ENCODE measurements around the gene RBMS3.

Gene RBMS3

DNA sequence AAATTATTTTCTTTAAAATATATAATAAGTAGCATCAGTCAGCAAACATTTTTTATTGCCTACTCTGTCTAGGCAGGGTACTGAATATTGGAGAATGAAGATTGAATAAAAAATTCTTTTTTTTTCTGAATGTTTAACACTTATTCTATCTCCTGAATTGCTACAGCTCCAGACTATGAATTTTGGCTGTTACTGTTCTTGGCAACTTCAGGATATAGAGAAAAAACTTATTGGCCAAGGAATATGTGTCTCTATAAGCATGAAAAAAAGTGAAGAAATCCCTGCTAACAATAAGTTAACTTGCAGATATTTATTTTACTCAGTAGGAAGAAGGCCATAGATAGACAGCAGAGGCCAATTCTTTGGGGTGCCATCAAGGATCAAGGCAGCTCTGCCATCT, 309.6 kb downstream of the RBMS3 start:
- DNase-seq, result no peak

GRCh38 chr3:29591579-29591978, 310.7 kb downstream of the RBMS3 start:
- DNase-seq, result no peak

DNA sequence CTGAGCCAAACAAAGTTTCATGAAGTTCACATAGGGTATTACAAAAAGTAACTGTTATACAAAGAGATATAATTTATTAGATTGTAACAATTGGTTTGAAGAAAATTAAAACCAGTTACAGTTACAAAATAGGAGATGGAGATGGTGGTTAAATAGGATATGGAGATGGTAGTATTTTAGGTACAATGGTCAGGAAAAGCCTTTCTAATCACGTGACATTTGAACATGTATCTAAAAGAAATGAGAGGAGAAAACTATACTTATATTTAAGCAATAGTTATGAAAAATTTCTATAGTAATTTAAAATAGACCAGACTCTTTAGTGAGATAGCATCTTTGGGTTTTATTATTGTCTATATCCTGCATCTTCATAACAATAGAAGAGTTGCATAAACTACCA, 312.9 kb downstream of the RBMS3 start:
- no peak for DNase-seq

DNA sequence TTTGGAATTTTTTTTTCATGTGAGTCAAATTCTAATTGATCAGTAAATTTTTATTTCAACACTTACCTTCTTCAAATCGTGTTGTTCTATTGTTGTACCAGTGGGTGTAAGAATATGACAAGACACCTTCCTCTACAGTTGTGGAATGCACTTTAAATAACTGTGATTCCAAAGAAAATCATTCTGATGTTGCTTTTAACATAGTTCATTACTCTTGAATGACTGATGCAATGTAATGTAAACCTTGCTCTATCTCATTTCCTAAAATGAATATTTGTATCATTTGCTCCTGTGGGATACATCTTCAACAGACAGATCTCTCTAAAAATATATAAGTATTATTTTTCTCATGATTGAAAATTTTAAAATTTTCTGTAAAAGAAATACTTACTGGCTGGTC, 313.4 kb downstream of the RBMS3 start:
- no peak for DNase-seq

DNA sequence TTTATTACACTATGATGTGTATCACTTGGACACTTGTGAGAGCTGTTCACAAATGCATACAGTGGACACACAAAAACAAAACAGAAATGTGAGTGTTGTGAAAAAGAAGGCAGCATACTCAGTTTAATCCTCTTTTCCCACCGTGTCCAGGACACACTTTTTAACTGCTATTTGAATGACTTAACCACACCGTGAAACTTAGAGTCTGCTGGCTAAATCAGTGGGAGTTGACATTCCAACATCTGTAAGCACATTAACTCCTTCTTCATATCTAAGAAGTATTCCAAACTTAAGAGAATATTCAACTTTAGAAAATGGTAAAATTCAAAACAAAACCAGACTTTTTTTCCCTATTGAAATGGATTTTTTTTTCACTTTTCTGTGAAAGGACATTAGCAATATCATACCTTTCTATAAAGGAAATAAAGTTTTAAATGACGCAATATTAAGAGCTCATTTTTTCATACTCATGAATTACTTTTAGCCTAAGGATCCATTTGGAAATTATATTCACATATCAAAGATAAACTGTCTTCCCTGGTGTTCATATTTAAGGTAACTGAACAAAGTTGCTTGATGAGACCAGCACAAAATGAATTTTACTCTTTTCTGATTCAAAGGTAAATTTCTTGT, 316.6 kb downstream of the RBMS3 start:
- no peak for DNase-seq

DNA sequence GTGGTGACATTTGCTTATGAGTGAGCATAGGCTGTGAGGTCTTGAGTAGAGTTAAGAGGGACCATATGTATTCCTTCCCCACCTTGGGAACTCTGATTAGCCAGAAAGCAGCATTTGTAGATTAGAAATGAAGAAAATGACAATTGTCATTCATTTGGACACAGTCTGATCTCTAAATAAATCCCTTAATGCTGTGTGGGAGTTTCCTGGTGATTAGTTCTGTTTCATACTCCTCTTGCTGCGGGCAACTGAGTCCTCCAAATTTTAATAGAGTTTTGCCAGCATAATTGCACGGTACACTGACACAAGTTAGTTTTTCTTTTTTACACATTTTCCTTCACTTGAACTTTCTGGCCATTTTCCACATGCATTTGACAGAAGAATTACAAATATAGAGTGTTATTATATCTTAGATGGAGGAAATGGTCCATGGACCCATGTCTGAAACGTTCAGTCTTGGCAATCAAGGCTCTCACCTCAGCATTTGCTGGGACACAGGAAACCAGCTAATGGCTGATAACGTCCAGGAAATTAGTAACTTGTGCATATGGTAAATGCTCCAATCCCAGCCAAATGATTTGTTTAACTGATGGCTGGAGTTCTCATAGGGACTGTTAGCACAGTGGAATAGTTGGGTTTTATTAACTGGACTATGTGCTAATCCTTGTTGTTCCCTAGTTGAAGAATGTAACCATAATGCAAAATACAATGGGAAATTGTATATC, 321.2 kb downstream of the RBMS3 start:
- no peak for DNase-seq

- no peak for DNase-seq
Observed at GRCh38 chr3:29605845-29606244, 325.0 kb downstream of the RBMS3 start.

DNA sequence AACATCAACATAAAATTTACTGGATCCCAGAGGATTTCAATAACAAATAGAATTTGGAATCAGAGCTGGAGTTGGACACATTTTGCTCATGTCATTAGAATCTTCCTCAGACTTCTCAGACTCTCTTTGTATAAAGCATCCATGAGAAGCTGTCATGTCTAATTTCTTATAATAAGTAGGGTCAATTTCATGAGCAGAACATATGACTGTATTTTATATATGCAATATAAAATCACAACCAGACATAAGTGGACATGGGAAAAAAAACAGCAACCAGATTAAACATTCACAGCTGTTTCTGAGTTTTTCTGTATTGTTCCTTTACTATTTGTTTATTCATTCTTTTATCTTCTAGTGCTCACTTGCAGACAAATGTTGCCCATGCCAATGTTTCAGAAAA, 325.5 kb downstream of the RBMS3 start:
- DNase-seq, result no peak

DNA sequence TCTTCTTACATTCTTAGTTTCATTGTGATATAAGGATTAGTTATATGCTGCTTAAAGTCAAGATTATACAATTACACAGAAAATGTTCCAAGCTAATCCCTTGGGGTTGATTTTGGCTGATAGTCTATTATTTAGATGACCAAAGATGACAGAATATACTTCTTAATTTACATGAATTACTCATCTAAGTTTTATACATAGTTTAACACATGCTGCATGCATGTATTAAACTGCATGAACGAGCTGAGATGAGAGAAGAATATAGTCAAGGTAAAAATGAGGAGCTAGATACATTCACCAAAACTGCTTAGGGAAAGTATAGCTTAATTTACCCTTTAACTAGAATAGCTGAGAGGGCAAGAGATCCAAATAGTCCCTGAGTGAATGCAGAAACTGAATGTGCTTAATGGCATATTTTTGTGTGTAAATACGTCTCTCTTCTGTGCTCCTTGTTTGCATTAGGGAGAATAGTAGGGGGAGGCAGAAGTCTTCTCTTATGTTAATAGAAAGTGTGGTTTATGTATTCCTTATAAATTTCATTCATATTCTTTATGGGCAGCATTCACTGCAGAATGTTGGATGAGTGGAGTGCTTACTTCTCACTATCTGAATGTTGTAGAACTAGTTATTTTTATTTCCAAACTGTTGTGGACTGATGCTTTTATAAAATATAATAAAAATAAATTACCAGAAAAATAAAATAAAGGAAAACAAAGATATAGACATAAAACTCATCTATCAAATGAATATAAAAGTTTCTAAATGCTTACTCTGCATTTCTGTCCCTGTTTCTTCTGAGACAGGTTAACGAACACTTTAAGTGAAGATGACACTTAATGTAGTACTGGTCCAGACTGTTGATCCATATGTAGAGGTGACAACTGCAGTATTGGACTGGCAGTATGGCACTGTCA, 327.8 kb downstream of the RBMS3 start:
- no peak for DNase-seq

GRCh38 chr3:29609328-29609811, 328.5 kb downstream of the RBMS3 start:
- no peak for DNase-seq

DNA sequence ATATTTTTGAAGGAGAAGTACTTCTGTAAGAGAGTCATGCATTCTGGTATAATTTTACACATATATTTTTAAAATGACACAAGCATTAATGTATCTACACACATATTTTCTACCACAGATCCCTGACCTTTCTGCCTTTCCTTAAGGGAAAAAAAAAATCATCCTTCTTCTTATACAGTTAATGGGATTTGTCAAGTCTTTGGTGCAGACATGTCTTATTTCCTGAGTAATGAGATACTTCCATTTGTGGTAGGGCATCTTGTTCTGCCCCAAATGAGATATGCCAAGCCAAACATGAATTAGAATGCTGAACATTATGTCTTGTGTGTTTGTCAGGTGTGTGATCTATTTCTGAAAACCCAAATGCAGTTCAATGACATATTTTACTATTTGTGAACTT, 329.9 kb downstream of the RBMS3 start:
- no peak for DNase-seq

GRCh38 chr3:29611252-29611651, 330.4 kb downstream of the RBMS3 start:
- no peak for DNase-seq

DNA sequence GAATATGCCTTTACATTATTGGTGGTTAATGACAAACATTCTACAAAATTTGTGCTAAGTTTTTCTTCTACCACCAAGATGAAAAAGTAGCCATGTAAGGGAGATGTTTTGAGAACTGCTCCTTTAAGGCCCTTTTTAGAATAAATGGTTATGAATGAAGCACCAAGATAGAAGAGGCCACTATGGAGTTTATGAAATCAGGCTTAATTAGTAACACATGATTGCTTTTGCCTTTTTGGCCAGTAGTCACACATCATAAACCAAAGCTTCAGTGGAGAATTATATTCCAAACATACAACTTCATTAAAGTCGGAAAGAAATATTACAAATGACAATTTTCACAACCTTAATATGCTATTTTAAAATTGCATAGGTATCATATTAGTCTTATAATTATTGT, 331.7 kb downstream of the RBMS3 start:
- DNase-seq, result no peak

- no peak for DNase-seq
Observed at GRCh38 chr3:29614954-29615353, 334.1 kb downstream of the RBMS3 start.

DNA sequence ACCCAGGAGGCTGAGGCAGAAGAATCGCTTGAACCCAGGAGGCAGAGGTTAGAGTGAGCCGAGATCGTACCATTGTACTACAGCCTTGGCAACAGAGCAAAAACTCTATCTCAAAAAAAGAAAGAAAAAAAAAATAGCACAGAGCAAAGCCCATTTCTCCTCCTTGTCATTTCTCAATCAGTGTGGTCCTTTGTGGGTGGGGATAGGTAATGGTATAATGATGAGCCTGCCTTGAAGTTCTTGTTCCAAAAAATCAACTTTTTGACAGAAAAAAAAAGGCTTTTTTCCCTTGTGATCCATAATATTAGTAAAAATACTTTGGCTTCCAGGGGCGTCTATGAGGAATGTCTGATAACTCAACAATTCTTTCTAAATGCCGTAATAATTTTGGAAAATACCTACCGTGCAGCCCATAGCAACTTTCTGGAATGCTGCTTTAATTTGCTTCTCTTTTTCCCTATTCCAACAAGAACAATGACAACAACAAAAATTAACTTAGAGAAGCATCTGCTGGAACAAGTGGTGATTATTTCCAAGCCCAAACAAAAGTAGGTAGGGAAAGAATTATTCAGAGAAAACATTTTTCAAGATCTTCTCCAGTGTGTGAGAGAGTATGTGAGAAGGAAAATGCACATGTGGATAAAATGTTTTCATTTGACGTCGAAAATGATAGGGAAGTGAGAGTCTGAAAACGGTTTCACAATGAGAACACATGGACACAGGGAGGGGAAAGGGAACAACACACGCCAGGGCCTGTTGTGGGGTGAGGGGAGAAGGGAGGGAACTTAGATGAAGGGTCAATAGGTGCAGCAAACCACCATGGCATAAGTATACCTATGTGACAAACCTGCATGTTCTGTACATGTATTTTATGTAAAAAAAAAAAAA, 337.8 kb downstream of the RBMS3 start:
- DNase-seq, result no peak

DNA sequence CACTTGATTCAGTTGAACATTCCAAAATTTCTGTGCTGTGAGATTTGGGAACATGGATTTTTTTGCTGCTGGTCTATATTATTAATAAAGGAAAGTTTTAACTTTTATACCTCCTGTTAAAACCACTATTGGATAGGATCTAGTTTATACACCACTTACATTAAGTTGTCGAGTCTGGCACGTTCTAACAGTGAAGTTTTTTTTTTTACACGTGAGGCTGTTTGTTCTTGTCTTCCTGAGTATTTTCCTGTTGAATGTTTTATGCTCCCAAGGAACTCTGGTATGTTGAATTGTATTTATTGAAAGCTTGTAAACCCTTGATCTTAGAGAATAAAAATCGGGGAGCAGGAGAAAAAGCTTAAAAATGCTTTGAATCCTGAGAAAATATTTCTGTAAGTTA, 338.8 kb downstream of the RBMS3 start:
- DNase-seq, result no peak

- DNase-seq, result no peak
Observed at GRCh38 chr3:29627136-29628117, 346.6 kb downstream of the RBMS3 start.

GRCh38 chr3:29628795-29629194, 347.9 kb downstream of the RBMS3 start:
- DNase-seq, result no peak

DNA sequence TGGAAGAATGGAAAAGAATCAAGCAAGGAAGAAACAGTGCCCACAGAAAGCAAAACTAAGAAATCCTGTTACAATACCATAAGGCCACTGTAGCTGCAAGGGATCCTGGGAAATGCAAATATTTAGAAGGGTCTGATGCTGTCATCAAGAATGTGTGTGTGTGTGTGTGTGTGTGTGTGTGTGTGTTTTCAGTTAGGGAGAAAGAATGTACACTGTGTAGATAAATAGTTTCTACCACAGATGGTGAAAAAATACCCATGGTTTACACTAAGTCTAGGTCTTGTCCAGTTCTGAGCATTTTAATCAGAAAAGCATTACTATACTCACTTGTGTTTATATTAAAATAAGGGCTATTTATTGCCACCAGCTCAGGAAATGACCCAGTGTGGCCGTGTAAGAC, 355.0 kb downstream of the RBMS3 start:
- no peak for DNase-seq

DNA sequence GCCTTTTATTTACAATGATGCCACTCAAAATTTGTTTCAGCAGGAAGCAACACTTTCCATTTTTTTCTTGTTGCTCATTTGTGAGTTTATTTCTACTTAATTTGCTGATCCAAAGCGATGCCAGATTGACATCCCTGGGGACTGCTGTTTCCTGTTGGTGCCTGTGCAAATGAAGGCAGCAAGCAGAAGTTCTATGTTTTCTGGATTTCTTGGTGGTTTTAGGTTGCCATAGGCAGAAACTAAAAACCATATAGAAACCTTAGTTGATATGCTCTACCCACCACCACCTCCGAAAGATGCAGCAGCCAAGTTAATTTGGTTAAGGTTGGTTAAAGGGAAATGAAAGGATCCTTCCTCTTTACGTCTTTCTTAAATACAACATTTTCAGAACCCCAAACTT, 356.2 kb downstream of the RBMS3 start:
- no peak for DNase-seq

- DNase-seq, result no peak
Observed at GRCh38 chr3:29639578-29640290, 358.9 kb downstream of the RBMS3 start.
